ENCODE results near the gene PNPLA2. TPM values are rescaled to one million over a fixed set of nuclear protein-coding genes. Genes with fewer than 3 reads are reported as not detected.

The PNPLA2 gene
- total and polyA plus RNA-seq, 2 donors from 2014 or later: 67.9 to 173 TPM

DNA sequence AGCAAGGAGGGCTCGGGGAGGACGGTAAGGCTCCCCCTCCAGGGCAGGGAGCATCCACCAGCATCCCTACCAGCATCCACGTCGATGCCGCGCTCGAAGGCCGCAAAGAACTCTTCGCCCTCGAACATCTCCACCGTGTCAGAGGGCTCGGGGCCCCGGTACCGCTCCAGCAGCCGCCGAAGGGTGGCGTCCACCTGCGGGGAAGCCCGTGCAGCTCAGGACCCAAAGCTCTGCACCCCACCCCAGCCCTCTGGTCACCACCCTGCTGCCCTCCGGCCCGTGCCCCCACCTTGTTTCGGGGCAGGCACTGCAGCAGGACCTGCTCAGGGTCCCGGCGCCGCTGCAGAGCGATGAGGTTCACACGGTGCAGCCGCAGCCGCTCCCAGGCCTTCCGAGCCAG, 18.2 kb upstream of the PNPLA2 start:
- H3K4me3 ChIP-seq (ENCODE audit: low read length in 3 of 3): no peak overlapping the region
- FAIRE-seq (no peak), DNase-seq (no peak)
- no peaks in the 10 kb centered on the region for H3K36me3 ChIP-seq (ENCODE audit: control insufficient read depth in 2 of 3, insufficient read depth in 3 of 3, low read length in 3 of 3)
- intact Hi-C loops (cut with DNase I): no loop called here
- H3K4me1 ChIP-seq (ENCODE audit: control insufficient read depth in 2 of 3, insufficient read depth in 2 of 3, low read depth in 1 of 3, low read length in 3 of 3): peaks cover 0 to 26% (median 12%) of the 10 kb centered on the region in 3 donors
- no peak overlapping the region for H3K27ac ChIP-seq (ENCODE audit: low read depth in 2 of 2, low read length in 2 of 2)
- H3K9me3 ChIP-seq (ENCODE audit: control insufficient read depth in 2 of 3, insufficient read depth in 1 of 3, low read length in 3 of 3): no peaks in the 10 kb centered on the region
- H3K27me3 ChIP-seq (ENCODE audit: control insufficient read depth, insufficient read depth, low read length): no peaks in the 10 kb centered on the region
- TF ChIP-seq, protein P1, sequence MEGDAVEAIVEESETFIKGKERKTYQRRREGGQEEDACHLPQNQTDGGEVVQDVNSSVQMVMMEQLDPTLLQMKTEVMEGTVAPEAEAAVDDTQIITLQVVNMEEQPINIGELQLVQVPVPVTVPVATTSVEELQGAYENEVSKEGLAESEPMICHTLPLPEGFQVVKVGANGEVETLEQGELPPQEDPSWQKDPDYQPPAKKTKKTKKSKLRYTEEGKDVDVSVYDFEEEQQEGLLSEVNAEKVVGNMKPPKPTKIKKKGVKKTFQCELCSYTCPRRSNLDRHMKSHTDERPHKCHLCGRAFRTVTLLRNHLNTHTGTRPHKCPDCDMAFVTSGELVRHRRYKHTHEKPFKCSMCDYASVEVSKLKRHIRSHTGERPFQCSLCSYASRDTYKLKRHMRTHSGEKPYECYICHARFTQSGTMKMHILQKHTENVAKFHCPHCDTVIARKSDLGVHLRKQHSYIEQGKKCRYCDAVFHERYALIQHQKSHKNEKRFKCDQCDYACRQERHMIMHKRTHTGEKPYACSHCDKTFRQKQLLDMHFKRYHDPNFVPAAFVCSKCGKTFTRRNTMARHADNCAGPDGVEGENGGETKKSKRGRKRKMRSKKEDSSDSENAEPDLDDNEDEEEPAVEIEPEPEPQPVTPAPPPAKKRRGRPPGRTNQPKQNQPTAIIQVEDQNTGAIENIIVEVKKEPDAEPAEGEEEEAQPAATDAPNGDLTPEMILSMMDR (IDR thresholded peaks at IDR 0.05; ENCODE audit: borderline replicate concordance, extremely low read depth, insufficient read depth): no peak
- H3K9ac ChIP-seq (ENCODE audit: low read length in 3 of 3): no peak overlapping the region

DNA sequence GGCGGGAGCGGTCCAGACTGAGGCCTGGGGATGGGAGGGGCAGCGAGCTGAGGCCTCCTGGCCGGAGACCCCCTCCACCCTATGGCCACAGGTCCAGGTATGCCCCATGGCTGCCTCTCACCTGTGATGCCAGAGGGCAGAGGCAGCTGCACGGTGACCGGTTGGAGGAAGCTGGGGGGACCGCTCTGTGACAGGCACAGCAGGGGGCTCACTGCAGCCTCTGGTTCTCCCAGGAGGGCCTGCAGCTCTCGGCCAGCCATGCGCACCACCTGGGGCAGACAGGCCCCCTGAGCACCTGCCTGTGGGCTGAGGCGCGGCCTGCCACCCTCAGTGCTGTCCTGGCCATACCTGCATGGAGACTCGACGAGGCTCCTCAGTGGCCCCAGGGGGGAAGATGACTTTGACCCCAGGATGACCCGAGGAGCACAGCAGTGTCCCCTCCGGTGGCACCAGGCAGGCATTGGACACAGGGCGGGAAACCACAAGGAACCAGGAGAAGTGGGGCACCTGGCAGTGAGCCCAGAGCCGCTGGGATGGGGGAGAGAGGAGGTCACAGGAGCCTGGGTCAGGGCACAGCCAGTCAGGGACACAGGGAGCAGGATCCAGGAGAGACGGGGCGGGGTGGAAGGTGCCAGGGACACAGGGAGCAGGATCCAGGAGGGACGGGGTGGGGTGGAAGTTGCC, 17.5 kb upstream of the PNPLA2 start:
- no peak for DNase-seq
- intact Hi-C loops (cut with DNase I): no loop called here

DNA sequence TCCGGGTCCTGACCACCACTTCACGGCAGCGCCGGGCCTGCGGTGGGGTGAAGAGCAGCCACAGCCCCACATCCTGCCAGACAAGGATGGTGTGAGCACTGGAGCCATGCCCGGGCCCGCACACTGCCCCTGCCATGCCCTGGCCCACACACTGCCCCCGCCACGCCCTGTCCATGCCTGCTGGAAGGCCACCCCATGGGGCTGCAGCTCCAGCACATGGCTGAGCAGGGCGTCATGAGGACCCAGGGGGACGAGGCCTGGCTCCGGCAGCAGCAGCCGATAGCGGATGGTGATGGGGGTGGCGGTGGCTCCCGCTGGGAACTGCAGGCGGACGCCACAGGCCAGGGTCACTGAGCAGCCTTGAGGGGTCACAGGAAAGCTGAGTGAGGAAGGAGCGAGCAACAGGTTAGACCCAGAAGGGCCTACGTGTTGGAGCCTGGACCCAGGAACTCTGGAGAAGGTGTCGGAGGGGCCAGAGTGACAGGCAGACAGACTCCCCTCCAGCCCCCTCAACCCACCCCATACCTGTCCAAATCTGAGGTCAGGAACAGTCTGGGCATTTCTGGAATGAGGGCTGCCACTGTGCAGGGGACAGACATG, 16.6 kb upstream of the PNPLA2 start:
- DNase-seq (no peak), FAIRE-seq (no peak)
- Histone ChIP-seq H3K4me1 (ENCODE audit: control insufficient read depth in 2 of 3, insufficient read depth in 2 of 3, low read depth in 1 of 3, low read length in 3 of 3) (peaks cover 0 to 14% (median 4%) of the 10 kb centered on the region in 3 donors), H3K9ac (ENCODE audit: low read length in 3 of 3) (no peak overlapping the region), H3K27me3 (ENCODE audit: control insufficient read depth, insufficient read depth, low read length) (no peaks in the 10 kb centered on the region), H3K9me3 (ENCODE audit: control insufficient read depth in 2 of 3, insufficient read depth in 1 of 3, low read length in 3 of 3) (no peaks in the 10 kb centered on the region), H3K36me3 (ENCODE audit: control insufficient read depth in 2 of 3, insufficient read depth in 3 of 3, low read length in 3 of 3) (no peaks in the 10 kb centered on the region), H3K4me3 (ENCODE audit: low read length in 3 of 3) (no peak overlapping the region), H3K27ac (ENCODE audit: low read depth in 2 of 2, low read length in 2 of 2) (no peak overlapping the region)
- intact Hi-C loops (cut with DNase I): no loop called here
- TF ChIP-seq, protein P1 (IDR thresholded peaks at IDR 0.05; ENCODE audit: borderline replicate concordance, extremely low read depth, insufficient read depth): no peak

More for the DNA sequence above, 17.5 kb upstream of the PNPLA2 start:
- no peaks in the 10 kb centered on the region for H3K9me3 ChIP-seq (ENCODE audit: control insufficient read depth in 2 of 3, insufficient read depth in 1 of 3, low read length in 3 of 3)
- TF ChIP-seq, protein P1 (IDR thresholded peaks at IDR 0.05; ENCODE audit: borderline replicate concordance, extremely low read depth, insufficient read depth): no peak
- H3K9ac ChIP-seq (ENCODE audit: low read length in 3 of 3): no peak overlapping the region
- H3K36me3 ChIP-seq (ENCODE audit: control insufficient read depth in 2 of 3, insufficient read depth in 3 of 3, low read length in 3 of 3): no peaks in the 10 kb centered on the region
- no peak overlapping the region for H3K27ac ChIP-seq (ENCODE audit: low read depth in 2 of 2, low read length in 2 of 2)
- H3K4me1 ChIP-seq (ENCODE audit: control insufficient read depth in 2 of 3, insufficient read depth in 2 of 3, low read depth in 1 of 3, low read length in 3 of 3): peaks cover 0 to 23% (median 12%) of the 10 kb centered on the region in 3 donors
- no peak overlapping the region for H3K4me3 ChIP-seq (ENCODE audit: low read length in 3 of 3)
- no peaks in the 10 kb centered on the region for H3K27me3 ChIP-seq (ENCODE audit: control insufficient read depth, insufficient read depth, low read length)
- no peak for FAIRE-seq

Data from kidney (tissue), 14 donors.